Left hindlimb (tissue), 1 donor: ENCODE results near the gene IGF2R.
"Not testable (repeated sequence)": the region's sequence is repeated elsewhere in the genome, so short reads cannot be mapped to it uniquely, and the experiment has no call there.

Experiments used
- DNase-seq: peaks from one replicate; pipeline ENCODE4 v3.0.0-alpha.2; 2018

The IGF2R gene

GRCh38 chr6:160128125-160128683 lies 159.3 kb downstream of the IGF2R start:
- DNase-seq: no peak

- DNase-seq: no peak
These were observed 160.1 kb downstream of the IGF2R start for GRCh38 chr6:160128879-160129516.

GRCh38 chr6:160129881-160130615 lies 161.2 kb downstream of the IGF2R start:
- DNase-seq: no peak

GRCh38 chr6:160130729-160131484 lies 162.0 kb downstream of the IGF2R start:
- no peak for DNase-seq

GRCh38 chr6:160131636-160132296 lies 162.9 kb downstream of the IGF2R start:
- no peak for DNase-seq

- DNase-seq: no peak
These were observed 163.4 kb downstream of the IGF2R start for GRCh38 chr6:160132297-160132637.

GRCh38 chr6:160132776-160133338 lies 164.0 kb downstream of the IGF2R start:
- DNase-seq: no peak

GRCh38 chr6:160133441-160134336 lies 164.8 kb downstream of the IGF2R start:
- DNase-seq: no peak

- not testable (repeated sequence) for DNase-seq
These were observed 165.5 kb downstream of the IGF2R start for GRCh38 chr6:160134337-160134751.

GRCh38 chr6:160134779-160135547 lies 166.1 kb downstream of the IGF2R start:
- DNase-seq: no peak

- DNase-seq: no peak
These were observed 167.2 kb downstream of the IGF2R start for GRCh38 chr6:160135907-160136655.

GRCh38 chr6:160137130-160137988 lies 168.5 kb downstream of the IGF2R start:
- no peak for DNase-seq

- peak; percentile 50 for DNase-seq
These were observed 169.3 kb downstream of the IGF2R start for GRCh38 chr6:160137989-160138835.

- DNase-seq: no peak
These were observed 170.0 kb downstream of the IGF2R start for GRCh38 chr6:160138839-160139419.

GRCh38 chr6:160139420-160139851 lies 170.6 kb downstream of the IGF2R start:
- no peak for DNase-seq

GRCh38 chr6:160140493-160140892 lies 171.6 kb downstream of the IGF2R start:
- DNase-seq: not testable (repeated sequence)

GRCh38 chr6:160141001-160141726 lies 172.3 kb downstream of the IGF2R start:
- DNase-seq: no peak
